HG02884 (cell line): ENCODE data around the gene SLC17A9.

ENCODE experiments used
- ATAC-seq: cut with Tn5 transposase; IDR thresholded peaks from one replicate; pipeline ENCODE4 v1.9.1; 2021; ENCODE audit warnings: mild to moderate bottlenecking, moderate library complexity; ENCODE audit not compliant: unreplicated experiment

Gene SLC17A9

DNA sequence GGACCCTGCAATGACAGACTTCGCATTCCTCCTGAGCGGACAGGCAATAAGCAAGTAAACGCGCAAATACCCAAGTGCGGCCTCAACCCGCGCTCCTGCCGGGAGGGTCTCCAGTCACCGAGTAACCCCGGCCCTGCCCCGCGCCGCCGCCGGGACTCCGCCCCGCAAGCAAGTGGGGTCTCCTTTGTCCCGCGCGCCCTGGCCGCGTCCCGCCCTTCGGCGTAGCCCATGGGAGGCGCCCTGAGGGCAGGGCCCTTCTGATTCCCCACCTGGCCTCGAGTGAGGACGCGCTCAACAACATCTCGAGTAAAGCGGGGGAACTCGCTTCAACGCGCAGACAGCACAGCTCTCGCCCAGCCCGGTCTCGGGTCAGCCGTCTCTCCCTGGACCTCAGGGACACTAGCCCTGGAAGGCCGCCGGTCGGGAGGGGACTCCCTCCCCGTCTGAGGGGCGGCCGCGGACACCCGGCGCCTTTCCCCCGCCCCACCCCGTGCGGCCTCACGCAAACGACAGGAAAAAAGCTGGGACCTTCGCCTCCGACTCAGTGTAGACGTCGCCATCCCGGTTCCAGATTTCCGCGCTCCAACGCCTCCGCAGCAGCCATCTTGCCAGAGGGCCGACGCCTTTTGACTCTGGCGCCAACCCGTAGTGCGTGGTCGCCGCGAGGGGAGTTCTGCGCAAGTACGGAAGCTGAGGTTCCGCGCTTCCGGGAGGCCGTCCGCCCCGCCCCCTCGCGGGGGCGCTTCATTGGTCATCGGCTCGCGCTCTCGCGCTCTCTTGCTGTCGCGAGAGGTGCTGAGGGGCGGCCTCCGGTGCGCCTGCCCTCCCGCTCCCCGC is 15.0 kb upstream of the SLC17A9 start:
- ATAC-seq: peak; percentile 79

DNA sequence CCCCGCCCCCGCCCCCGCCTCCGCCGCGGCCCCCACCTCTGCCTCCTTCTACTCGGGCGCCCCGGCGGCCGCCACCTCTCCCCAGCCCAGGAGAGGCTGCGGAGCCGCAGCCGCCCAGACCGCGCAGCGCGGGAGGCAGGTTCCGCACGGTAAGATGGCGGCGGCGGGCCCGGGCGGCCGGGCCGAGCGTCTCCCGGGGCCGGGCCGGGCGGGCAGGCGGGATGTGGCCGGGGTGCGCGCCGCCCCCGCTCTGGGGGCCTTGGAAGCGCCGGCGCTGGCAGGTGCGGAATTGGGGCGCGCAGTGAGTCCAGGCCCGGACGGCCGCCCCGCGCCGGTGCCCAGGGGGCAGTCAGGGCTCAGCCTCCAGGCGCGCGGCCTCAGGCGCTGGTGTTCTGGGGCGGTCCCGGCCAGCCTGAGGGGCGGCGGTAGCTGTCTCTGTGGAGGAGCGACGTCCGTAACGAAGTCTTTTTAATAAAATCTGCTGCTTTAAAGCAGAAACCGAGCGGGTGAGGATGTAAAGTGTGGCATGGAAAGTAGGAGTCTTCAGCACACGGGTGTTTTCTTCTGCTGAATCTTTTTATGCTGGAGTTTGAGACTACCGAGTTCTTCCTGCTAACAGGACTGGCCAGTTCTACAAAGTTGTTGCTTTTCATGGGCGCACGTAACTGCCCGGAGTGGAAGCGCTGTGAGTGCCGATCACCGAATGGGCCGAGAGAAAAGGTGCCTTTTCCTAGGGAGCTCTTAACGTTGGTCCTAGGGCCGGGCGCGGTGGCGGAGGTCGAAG is 14.2 kb upstream of the SLC17A9 start, which contains the start of gene GID8:
Gene GID8, plus strand, starts transcription at position 43 of the 784 bp plus-strand sequence. CDS start 3,356 bp downstream, outside the sequence.
- peak; percentile 33 for ATAC-seq

DNA sequence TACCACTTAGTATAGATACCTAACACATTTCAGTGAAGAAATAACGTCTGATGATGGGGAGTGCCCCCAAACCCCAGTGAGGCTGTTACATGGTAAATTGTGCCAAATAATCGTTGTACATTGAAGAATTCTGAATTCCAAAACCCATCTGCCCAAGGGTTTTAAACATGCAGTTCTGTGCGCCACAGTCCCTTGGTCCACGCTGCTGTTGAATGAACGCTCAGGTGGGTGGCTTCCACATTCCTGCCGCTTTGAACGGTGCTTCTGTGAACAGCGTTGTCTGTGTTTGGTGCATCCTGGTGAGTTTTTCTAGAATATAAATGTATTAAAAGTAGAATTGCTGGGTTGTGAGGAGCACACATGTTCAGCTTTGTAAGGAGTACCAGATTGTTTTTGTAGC is 11.6 kb upstream of the SLC17A9 start:
- no peak for ATAC-seq

- ATAC-seq: no peak
These were observed 10.7 kb upstream of the SLC17A9 start for GRCh38 chr20:62941792-62942191.

DNA sequence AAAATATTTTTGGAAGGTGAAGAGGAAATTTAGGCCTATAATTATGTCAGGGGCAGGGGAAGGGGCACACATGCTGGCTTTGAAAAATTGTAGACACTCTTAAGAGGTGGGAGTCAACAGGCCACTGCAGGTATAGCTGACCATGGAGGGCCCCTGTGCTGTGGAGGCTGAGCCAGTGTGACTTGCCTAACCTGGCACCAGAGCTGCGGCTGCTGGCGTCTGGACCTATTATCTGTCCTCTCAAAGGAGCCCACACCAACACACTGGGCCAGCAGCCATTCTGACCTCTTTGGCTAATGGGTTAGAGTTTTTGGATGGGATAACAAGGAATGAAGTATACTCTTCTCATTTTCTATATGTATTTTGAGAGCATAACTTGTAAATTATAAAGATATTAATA is 10.1 kb upstream of the SLC17A9 start:
- ATAC-seq: no peak

DNA sequence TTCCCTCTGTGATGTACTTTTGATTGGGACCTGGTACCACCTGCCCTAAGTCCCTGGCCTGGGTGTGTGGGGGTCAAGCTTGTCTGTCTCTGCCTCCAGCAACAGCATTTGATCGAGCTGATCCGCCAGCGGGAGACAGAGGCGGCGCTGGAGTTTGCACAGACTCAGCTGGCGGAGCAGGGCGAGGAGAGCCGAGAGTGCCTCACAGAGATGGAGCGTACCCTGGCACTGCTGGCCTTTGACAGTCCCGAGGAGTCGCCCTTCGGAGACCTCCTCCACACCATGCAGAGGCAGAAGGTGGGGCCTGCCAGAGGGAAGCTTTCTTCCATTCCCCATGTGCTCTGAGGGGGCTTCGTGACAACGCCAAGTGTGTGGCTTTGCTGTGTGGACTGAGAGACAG is 9.1 kb upstream of the SLC17A9 start:
- ATAC-seq: no peak

- ATAC-seq: no peak
These were observed 8.3 kb upstream of the SLC17A9 start for GRCh38 chr20:62944184-62944583.

- no peak for ATAC-seq
These were observed 7.8 kb upstream of the SLC17A9 start for GRCh38 chr20:62944746-62945145.

GRCh38 chr20:62945771-62946339 is 6.7 kb upstream of the SLC17A9 start:
- no peak for ATAC-seq

DNA sequence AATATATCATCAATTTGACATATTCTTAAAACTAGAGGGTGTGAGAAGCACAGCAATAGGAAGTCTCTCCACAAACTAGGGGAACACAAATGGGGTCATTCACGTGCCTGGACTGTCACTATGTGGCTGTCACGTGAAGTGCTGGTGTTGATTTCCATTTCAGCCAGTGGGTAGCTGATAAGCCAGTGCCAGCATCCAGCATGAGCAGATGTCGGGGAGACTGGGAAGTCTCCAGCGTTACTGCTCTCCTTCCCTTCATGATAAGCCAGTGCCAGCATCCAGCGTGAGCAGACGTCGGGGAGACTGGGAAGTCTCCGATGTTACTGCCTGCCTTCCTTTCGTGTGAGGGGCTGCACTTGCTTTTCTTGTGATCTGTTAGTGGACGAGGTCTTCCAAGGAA is 5.6 kb upstream of the SLC17A9 start:
- no peak for ATAC-seq

DNA sequence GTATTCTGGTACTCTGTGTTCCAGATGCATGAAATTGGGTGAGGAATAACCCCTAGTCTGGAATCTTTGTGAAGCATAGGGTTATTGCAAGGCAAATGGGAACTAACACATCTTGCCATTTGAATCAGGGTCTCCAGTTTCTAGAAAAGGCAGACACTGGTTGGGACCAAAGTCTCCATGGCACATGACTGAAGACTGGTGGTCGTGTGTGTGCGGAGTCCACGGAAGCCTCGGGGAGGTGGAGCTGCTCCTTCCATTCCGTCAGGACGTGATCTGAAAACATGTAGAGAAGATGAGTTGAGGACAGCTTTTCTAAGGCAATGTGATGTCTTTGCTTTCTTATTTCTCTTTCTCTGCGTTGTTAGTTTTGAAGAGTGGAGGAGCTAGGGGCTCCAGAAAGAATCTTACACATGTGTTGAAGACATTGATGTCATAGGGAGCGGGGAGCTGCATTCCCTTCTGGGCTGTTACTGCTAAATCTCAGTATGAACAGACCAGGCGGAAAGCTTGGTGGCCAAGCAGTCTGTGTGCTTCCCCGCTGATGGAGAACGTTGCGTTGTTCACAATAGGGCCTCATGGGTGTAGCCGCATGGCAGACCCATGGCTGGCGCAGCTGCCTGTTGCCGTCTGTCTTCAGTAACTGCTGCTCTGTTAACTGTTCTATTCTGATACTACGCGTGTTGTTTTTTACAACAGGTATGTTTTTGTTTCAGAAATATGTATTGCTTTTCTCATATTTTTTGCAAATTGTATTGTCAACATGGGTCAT is 4.8 kb upstream of the SLC17A9 start:
- no peak for ATAC-seq

- ATAC-seq: no peak
These were observed 3.2 kb upstream of the SLC17A9 start for GRCh38 chr20:62949153-62949821.

DNA sequence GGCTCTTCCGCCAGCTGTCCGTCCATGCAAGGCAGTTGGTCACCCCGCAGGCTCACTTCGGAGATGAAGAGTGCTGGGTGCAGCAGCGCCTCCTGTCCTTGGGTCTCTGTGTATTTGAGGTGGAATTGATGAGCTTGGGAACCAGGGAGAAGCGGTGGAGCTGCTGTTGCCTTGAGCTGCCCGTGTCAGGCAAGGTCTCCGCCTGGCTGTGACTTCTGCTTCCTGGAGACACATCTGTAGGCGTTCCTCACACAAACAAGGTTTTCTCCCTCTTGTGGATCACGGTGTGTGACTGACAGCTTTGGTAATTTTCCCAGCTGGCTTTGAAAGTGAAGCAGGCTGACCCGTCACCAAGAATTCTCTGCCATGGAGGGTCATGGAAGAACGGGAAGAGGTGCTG is 2.5 kb upstream of the SLC17A9 start:
- ATAC-seq: no peak

GRCh38 chr20:62950741-62951140 is 1.8 kb upstream of the SLC17A9 start:
- ATAC-seq: no peak

GRCh38 chr20:62951143-62951895 is 1.2 kb upstream of the SLC17A9 start:
- ATAC-seq: no peak

DNA sequence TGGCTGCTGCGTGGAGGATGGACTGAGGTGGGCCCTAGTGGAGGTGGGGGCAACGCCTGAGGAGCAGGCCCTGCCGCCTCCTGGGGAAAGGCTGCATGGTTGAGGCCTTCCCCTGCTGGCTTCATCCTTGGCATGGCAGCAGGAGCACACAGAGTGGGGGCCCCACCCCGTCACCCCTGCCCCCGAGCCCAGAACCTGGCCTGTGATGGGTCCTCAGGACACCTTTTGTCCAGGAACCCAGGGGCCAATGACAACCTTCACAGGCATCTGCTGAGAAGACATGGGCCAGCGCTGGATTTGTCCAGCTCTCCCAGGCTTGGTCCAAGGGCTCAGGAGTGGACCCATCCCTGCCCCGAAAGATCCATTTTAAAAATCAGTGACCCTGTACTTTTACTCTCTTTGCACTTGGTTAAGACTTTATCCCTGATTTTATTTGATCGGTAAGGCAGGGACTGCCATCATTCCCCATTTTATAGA is 575 bp upstream of the SLC17A9 start:
- ATAC-seq: no peak

DNA sequence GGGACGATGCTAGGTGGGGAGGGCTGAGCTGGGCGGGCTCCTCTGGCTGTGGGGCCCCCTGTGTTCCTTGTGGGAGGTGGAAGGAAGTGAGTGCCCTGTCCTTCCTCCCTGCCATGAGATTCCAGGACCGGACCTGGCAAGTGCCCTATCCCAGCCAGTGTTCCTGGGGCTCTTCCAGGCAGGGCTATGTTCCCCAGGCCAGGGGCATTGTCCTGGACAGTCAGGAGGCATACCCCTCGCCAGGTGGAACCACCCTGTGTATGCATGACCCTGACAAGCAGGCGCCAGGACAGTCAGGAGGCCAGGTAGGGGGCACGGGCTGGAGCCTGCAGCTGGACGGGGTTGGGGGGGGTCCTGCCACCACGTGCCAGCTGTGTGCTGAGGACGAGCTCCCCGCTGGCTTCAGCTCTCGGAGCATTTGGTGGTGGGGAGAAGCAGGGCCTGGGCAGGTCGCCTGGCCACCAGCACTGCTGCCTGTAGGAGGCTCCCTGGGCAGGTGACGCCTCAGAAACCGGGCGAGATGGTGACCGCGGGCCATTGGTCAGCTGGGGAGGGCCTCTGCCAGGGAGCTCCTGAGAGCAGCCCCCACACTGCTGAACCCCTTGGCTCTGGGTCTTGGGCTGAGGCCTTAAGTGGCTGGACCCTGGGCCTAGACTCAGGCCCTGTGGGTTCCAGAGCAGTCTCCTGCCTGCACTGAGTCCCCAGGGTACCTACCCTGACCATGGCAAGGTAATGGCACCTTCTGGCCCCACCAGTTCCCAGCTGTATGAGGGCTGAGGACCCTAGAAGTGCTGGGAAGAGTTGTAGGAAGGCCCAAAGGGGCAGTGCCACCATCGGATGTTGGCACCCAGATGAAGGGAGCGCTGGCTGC is 694 bp downstream of the SLC17A9 start:
- ATAC-seq: no peak

GRCh38 chr20:62953839-62954703 is 1.6 kb downstream of the SLC17A9 start:
- peak; percentile 78 for ATAC-seq
